DND-41 (cell line): ENCODE data around the gene NTF4.
"Not testable (repeated sequence)": the region's sequence is repeated elsewhere in the genome, so short reads cannot be mapped to it uniquely, and the experiment has no call there.

Source experiments
- ATAC-seq: fragments of 200-7000 bp; cut with Tn5 transposase; 3 replicates; pipeline ENCODE4 v1.9.1; 2021; ENCODE audit warnings: low read depth; ENCODE audit not compliant: insufficient read depth
- DNase-seq: peaks from one replicate; pipeline ENCODE4 v3.0.0-alpha.2; 2020
- H2AFZ ChIP-seq: 2 replicates; pipeline ENCODE4 v1.6.0; 2012; ENCODE audit warnings: low read depth, low read length
- H3K27ac ChIP-seq: 2 replicates; pipeline ENCODE4 v1.5.1; 2012; ENCODE audit warnings: low read length, inconsistent platforms
- H3K27me3 ChIP-seq: fragments of 200-600 bp; sonication (generic); 2 replicates; pipeline ENCODE4 v1.6.0; 2012; ENCODE audit warnings: low read length, mild to moderate bottlenecking, inconsistent platforms; ENCODE audit not compliant: insufficient read depth, poor library complexity
- H3K36me3 ChIP-seq: 2 replicates; pipeline ENCODE4 v1.5.1; 2012; ENCODE audit warnings: low read length, inconsistent platforms; ENCODE audit not compliant: insufficient read depth
- H3K4me1 ChIP-seq: 2 replicates; pipeline ENCODE4 v1.5.1; 2012; ENCODE audit warnings: mild to moderate bottlenecking, low read length; ENCODE audit not compliant: insufficient read depth
- H3K4me2 ChIP-seq: 2 replicates; pipeline ENCODE4 v1.6.0; 2012; ENCODE audit warnings: mild to moderate bottlenecking, moderate library complexity, low read length, inconsistent platforms; ENCODE audit not compliant: insufficient read depth
- H3K4me3 ChIP-seq, 2 experiments: fragments of 200-600 bp in 1 of 2; shearing (Covaris generic) in 1 of 2; 2 replicates each; pipeline ENCODE4 v1.5.1; 2012 to 2016; ENCODE audit warnings: inconsistent platforms in 2 of 2, low read length in 2 of 2, mild to moderate bottlenecking in 2 of 2, low read depth in 1 of 2, moderate library complexity in 1 of 2
- H3K79me2 ChIP-seq: 2 replicates; pipeline ENCODE4 v1.6.0; 2012; ENCODE audit warnings: low read length, inconsistent platforms; ENCODE audit not compliant: insufficient read depth
- H3K9ac ChIP-seq: 2 replicates; pipeline ENCODE4 v1.6.0; 2012; ENCODE audit warnings: low read depth, mild to moderate bottlenecking, inconsistent platforms, low read length, moderate library complexity
- H3K9me3 ChIP-seq: 2 replicates; pipeline ENCODE4 v1.5.1; 2012; ENCODE audit warnings: low read length, moderate library complexity, mild to moderate bottlenecking, inconsistent platforms; ENCODE audit not compliant: insufficient read depth, severe bottlenecking
- H4K20me1 ChIP-seq: 2 replicates; pipeline ENCODE4 v1.6.0; 2012; ENCODE audit warnings: low read length; ENCODE audit not compliant: insufficient read depth
- CTCF ChIP-seq: IDR thresholded peaks from 2 replicates; pipeline ENCODE4 v1.5.1; 2012; ENCODE audit warnings: borderline replicate concordance, low read length, moderate library complexity, mild to moderate bottlenecking; ENCODE audit not compliant: poor library complexity, severe bottlenecking; ENCODE audit errors: extremely low read depth
- EZH2 ChIP-seq: IDR thresholded peaks from 3 replicates; pipeline ENCODE4 v1.6.1; 2012; ENCODE audit warnings: borderline replicate concordance, low read depth, mild to moderate bottlenecking, moderate library complexity, low read length, inconsistent platforms; ENCODE audit not compliant: severe bottlenecking

The NTF4 gene

GRCh38 chr19:49080392-49080791 is 15.8 kb upstream of the NTF4 start:
- Histone ChIP-seq H3K4me2 (no peak overlapping the region), H2AFZ (no peak overlapping the region; the same call in 1 of the 2 replicates), H3K9me3 (no peaks in the 10 kb centered on the region), H3K4me3 (no peak overlapping the region), H4K20me1 (no peaks in the 10 kb centered on the region), H3K9ac (no peak overlapping the region), H3K4me1 (peaks cover 8% of the 10 kb centered on the region), H3K27ac (no peak overlapping the region), H3K27me3 (no peaks in the 10 kb centered on the region), H3K79me2 (peaks cover 5% of the 10 kb centered on the region), H3K36me3 (no peaks in the 10 kb centered on the region; the same call in 1 of the 2 replicates)
- DNase-seq (no peak), ATAC-seq (no peak)
- no peak for TF ChIP-seq EZH2
- TF ChIP-seq CTCF = no peak

- not testable (repeated sequence) for H3K27me3 ChIP-seq, H3K4me1 ChIP-seq, H3K27ac ChIP-seq, H4K20me1 ChIP-seq, H3K36me3 ChIP-seq, H3K9me3 ChIP-seq, DNase-seq, H2AFZ ChIP-seq, H3K4me2 ChIP-seq, H3K4me3 ChIP-seq, H3K9ac ChIP-seq, ATAC-seq, H3K79me2 ChIP-seq
- TF ChIP-seq CTCF = peak; percentile 41
Measured at GRCh38 chr19:49074869-49075268, 10.3 kb upstream of the NTF4 start.

GRCh38 chr19:49073514-49074378 is 9.1 kb upstream of the NTF4 start:
- TF ChIP-seq CTCF = peak; percentile 58
- no peak for TF ChIP-seq EZH2
- H3K4me3 ChIP-seq = no peak overlapping the region

More at GRCh38 chr19:49073514-49074378, 9.1 kb upstream of the NTF4 start:
- Histone ChIP-seq H3K27ac (no peak overlapping the region), H2AFZ (no peak overlapping the region), H3K36me3 (no peaks in the 10 kb centered on the region), H4K20me1 (no peaks in the 10 kb centered on the region), H3K27me3 (no peaks in the 10 kb centered on the region), H3K9ac (no peak overlapping the region), H3K79me2 (no peaks in the 10 kb centered on the region), H3K4me2 (no peak overlapping the region), H3K9me3 (no peaks in the 10 kb centered on the region), H3K4me1 (no peaks in the 10 kb centered on the region)
- DNase-seq (peak; percentile 34), ATAC-seq (no peak)
